CD4-positive, alpha-beta T cell treated with Interleukin-10 for 1 hour (primary cell): ENCODE results near the gene WDR44.
"Not testable (repeated sequence)": the region's sequence is repeated elsewhere in the genome, so short reads cannot be mapped to it uniquely, and the experiment has no call there.

Source experiments
- DNase-seq: peaks from one replicate; pipeline ENCODE4 v3.0.0-alpha.2; 2020

Gene WDR44

GRCh38 chrX:118360429-118361125 lies 14.7 kb downstream of the WDR44 start:
- no peak for DNase-seq

GRCh38 chrX:118364261-118364660 lies 18.4 kb downstream of the WDR44 start:
- DNase-seq = no peak

DNA sequence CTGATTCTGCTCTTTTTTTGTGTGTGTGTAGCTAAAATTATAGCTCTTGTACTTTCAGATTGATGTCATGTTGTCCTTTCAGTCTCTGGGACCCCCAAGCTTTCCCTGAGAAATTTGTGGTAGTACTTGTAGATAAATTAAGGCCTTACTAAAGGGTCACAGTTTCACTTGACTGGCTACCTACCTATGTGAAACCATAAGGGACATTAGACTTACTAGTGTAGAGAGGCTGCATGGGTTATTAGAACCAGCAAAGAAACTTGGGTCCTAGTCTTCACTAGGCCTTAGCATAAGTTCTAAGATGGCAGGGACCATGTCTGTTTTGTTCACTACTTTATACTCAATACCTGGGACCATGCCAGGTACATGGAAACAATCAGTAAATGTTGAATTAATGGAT lies 21.4 kb downstream of the WDR44 start:
- no peak for DNase-seq

GRCh38 chrX:118368398-118368797 lies 22.5 kb downstream of the WDR44 start:
- no peak for DNase-seq

GRCh38 chrX:118370921-118371624 lies 25.2 kb downstream of the WDR44 start:
- DNase-seq = no peak

DNA sequence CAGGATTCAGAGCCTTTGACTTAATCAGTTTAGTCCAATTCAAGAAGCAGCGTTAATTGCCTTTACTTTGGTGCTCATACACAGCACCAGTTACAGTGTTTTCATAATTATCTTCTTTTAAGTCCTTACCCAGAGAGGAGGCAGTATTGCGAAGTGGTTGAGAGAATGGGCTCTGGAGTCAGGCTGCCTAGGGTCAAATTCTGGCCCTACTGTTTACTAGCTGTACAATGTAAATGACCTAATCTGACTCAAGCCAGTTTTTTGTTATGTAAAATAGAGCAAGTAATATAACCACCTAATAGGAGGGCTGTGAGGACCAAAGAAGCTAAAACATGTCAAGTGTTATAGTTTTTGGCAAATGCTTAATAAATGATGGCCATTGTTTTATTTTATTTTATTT lies 27.6 kb downstream of the WDR44 start:
- no peak for DNase-seq

DNA sequence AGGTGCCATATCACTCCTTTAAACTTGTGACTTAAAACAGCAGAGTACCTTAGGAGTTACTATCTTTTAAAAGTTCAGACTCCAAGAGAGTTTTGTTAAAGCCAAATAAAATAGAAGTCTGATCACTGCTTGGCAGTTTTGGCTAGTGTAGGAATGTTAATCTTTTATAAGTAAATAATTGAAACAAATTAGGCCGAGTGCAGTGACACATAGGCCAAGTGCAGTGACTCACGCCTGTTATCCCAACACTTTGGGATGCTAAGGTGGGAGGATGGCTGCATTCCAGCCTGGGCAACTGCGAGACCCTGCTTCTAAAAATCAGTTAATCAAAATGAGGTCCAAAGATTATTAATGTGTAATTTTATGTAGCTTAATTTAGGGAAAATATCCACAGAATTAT lies 37.2 kb downstream of the WDR44 start:
- DNase-seq = no peak

DNA sequence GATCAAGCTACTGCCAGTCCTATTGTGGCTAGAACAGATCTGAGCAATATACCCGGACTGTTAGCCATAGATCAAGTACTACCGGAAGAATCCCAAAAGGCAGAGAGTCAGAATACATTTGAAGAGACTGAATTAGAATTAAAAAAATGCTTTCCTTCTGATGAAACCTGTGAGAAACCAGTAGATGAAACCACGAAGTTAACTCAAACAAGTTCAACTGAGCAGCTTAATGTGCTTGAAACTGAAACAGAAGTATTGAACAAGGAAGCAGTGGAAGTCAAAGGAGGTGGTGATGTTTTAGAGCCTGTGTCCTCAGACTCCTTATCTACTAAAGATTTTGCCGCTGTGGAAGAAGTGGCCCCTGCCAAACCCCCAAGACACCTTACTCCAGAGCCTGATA lies 46.8 kb downstream of the WDR44 start:
- no peak for DNase-seq

- DNase-seq = no peak
These were observed 50.2 kb downstream of the WDR44 start for GRCh38 chrX:118396113-118396512.

GRCh38 chrX:118418811-118419251 lies 72.9 kb downstream of the WDR44 start:
- no peak for DNase-seq

DNA sequence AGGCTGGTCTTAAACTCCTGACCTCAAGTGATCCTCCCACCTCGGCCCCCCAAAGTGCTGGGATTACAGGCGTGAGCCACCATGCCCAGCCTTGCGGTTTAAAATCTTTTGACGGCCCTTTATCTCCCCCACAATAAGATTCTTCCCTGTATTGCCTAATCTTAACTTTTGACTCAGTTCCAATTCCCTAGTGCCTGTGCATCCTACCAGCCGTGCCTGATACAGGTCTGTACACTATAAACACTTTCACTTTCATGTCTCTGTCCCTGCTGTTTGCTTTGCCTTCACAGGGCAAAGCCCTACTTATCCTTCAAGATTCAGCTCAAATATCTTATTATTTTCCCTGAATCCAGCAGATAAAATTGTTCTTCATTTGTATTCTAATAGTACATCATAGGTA lies 74.6 kb downstream of the WDR44 start:
- peak; percentile 0 for DNase-seq

GRCh38 chrX:118423558-118423957 lies 77.7 kb downstream of the WDR44 start:
- DNase-seq = no peak

DNA sequence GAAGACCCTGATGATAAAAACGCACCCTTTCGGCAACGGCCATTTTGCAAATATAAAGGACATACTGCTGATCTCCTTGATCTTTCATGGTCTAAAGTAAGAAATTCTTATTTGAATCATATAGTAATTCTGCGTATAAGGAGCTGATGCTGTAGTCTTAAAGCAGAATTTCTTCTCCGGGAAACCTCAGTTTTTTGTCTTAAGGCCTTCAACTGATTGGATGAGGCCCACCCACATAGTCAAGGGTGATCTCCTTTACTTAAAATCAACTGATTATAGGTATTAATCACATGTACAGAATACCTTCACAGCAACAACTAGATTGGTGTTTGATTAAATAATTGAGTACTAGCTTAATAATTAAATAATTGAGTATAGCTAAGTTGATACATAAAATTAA lies 86.9 kb downstream of the WDR44 start:
- DNase-seq = no peak

DNA sequence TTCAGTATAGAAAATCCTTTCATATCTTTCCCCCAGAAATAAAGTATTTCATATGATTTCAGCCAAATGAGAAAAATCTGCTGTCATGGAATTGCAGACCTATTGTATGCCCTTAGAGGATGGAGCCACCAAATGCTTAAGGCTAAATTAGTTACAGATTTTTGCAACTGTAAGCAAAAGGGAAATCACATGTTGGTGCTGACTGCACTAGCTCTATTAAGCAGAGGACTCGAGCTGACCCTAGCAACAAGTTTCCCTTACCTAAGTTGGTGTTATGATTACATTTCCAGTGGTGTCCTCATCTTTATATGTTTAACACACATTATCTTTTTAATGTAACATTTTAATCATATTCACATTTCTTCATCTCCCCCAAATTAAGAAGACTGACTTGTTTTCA lies 91.4 kb downstream of the WDR44 start:
- no peak for DNase-seq

GRCh38 chrX:118448273-118448783 lies 102.4 kb downstream of the WDR44 start:
- DNase-seq = no peak

- DNase-seq = no peak
These were observed 109.1 kb downstream of the WDR44 start for GRCh38 chrX:118455013-118455412.

DNA sequence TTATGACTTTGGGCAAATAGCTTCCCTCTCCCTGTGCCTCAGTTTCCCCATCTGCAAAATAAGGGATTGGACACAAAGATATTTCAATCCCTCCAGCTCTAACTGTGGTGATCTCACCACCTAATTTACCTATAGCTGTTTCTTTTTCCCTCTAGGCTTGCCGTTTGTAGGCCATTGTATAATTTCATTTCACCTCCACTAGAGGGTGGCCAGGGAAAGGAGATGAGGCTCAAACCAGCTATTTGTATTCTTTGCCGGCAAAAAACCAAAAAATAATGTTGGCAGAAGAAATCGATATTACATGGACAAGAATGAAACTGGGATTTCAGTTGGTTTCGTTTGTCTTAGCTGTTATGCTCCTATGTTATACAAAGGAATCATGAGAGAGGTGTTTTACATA lies 113.6 kb downstream of the WDR44 start:
- peak; percentile 51 for DNase-seq

DNA sequence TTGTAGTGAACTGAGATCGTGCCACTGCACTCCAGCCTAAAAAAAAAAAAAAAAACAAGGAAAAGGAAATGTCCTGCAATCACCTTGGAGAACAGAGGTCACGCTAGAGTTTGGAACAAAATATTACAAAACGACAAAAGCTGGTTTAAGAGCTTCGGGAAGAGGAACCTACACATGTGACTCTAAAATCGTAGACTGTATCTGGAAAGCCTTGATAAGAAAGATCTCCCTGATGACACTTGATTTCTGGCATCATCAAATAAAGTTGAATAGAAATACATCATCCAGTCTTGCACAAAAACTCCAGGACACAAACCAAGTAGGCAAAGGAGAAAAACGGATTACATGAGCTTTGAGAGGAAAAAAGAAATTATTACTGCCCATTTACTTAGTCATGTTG lies 118.6 kb downstream of the WDR44 start:
- DNase-seq = no peak

DNA sequence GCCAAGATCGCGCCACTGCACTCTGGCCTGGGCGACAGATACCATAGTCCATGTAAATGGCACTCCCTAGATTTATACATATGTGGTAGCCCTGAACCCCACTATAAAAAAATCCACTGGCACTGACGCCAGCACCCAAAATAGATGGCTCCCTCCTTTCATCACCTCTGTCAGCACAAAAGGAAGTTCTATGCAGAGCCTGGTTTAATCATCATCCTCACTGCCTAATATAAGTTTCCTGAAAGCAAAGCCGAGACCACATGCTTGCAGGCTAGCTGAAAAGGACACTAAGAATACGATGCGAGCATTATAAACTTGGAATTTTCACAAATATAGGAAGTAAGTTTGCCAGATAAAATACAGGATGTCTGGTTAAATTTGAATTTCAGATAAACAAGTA lies 122.2 kb downstream of the WDR44 start:
- DNase-seq = no peak

DNA sequence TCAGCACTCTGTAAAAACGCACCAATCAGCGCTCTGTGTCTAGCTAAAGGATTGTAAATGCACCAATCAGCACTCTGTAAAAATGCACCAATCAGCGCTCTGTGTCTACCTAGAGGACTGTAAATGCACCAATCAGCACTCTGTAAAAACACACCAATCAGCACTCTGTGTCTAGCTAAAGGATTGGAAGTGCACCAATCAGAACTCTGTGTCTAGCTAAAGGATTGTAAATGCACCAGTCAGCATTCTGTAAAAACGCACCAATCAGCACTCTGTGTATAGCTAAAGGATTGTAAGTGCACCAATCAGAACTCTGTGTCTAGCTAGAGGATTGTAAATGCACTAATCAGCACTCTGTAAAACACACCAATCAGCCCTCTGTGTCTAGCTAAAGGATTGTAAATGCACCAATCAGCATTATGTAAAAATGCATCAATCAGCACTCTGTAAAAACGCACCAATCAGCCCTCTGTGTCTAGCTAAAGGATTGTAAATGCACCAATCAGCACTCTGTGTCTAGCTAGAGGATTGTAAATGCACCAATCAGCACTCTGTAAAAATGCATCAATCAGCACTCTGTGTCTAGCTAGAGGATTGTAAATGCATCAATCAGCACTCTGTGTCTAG lies 124.9 kb downstream of the WDR44 start:
- DNase-seq = not testable (repeated sequence)

DNA sequence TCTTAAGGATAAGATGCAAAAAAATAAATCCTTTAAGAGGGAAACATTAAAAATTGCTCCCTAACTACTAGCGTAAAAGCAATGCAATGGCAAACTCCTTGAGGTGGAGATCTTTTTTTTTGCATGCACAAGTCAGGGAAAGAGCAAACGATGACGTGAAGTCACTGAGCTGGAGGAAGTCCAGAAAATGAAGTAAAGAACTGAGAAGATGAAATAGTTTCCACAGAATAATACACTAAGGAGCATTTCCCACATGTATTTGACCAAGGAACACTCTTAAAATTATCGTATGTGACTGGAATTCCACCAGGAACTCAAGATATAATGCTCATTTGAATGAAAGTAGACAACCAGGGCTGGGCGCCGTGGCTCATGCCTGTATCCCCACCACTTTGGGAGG lies 128.7 kb downstream of the WDR44 start:
- DNase-seq = no peak

DNA sequence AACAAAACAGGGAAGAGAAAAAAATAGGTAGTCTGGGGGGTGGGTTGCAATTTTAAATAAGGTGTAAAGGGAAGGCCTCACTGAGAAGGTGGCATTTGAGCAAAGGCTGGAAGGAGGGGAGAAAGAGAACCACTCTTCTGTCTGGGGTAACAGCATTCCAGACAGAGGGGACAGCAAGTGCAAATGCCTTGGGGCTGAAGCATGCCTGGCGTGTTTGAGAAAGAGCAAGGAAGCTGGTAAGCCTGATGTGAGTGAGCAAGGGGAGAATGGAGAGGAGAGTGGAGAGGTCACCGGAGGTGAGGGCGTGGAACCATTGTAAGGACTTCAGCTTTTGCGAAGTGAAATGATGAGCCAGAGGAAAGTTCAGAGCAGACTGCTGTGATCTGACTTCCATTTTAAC lies 130.0 kb downstream of the WDR44 start:
- no peak for DNase-seq

DNA sequence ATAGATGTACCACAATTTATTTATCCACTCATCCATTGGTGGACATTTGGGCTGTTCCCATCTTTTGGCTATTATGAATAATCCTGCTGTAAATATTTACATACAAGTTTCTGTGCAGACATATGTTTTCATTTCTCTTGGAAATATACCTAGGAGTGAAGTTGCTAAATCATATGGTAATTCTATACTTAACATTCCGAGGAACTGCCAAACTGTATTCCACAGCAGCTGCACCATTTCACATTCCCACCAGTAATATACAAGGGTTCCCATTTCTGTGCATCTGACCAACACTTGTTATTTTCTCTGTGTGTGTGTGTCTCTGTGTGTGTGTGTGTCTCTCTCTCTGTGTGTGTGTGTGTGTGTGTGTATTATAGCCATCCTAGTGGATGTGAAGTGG lies 134.3 kb downstream of the WDR44 start:
- DNase-seq = no peak

DNA sequence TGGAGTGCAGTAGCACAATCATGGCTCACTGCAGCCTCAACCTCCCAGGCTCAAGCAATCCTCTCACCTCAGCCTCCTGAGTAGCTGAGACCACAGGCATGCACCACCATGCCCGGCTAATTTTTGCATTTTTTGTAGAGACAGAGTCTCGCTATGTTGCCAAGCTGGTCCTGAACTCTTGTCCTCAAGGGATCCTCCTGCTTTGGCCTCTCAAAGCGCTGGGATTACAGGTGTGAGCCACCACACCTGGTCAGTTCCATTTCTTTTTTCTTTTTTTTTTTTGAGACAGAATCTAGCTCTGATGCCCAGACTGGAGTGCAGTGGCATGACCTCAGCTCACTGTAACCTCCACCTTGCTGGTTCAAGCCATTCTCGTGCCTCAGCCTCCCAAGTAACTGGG lies 136.5 kb downstream of the WDR44 start:
- DNase-seq = not testable (repeated sequence)
